Heart left ventricle (tissue), 13 donors: ENCODE measurements around the gene PRDM5.

ENCODE experiments used
- CTCF ChIP-seq, 12 donors: fragments of 200-600 bp; sonication (generic) in 4 of 12; IDR thresholded peaks; one replicate each; pipeline versions ENCODE4 v1.5.0 to v1.8.0; 2018 to 2022; ENCODE audit warnings: antibody characterized with exemption in 12 of 12, mild to moderate bottlenecking in 5 of 12
- POLR2A ChIP-seq, 2 donors: fragments of 450-650 bp; IDR thresholded peaks; one replicate each; pipeline ENCODE4 v1.6.1; 2017; ENCODE audit warnings: antibody characterized with exemption in 2 of 2, mild to moderate bottlenecking in 2 of 2, moderate library complexity in 2 of 2
- donor health status: ischemic (EF 13 %, LVEDD 7.1; RV severe dilation, severe dysfunction).
- donor health status: DM: no; HTN: yes; CAD: no.
- donor health status: DM: no; HTN: no; CAD: no.
- donor health status: ischemic (EF 25% LVEDD 6.9; RV normal size, moderate dysfunction).
- donor health status: ischemic (EF 25% LVEDD 5.7; RV mildly dilated, moderate dysfunction).
- donor health status: ischemic (EF 35%, LVEDD 5.7; RV mildly dilated, moderate dysfunction).
- donor health status: nonischemic (EF 11% LVEDD 7.7; RV severe dilation, severe dysfunction).
- donor health status: DM: yes; HTN: yes; CAD: no.
- donor health status: PGD.
- donor health status: ischemic (EF 29% LVEDD 5.4; RV normal size, mild dysfunction).
- donor health status: nonischemic (EF 23%, LVEDD 6.1; RV moderate dilation, normal function).

GRCh38 chr4:120773641-120774040 is 148.9 kb downstream of the PRDM5 start:
- TF ChIP-seq CTCF (IDR thresholded peaks at IDR 0.05) (no peak), POLR2A (IDR thresholded peaks at IDR 0.05) (no peak)
